Activated naive CD4-positive, alpha-beta T cell treated with anti-CD3 and anti-CD28 coated beads, Interleukin-2, amount 50 U/mL, for 72 hours (primary cell): ENCODE measurements around the gene MYH3. TPM values are rescaled to one million over a fixed set of nuclear protein-coding genes. Genes with fewer than 3 reads are reported as not detected.

Source experiments
- ATAC-seq, 2 donors: fragments of 150-1000 bp; cut with Tn5 transposase; 2 replicates each; pipeline ENCODE4 v1.10.0; 2021; ENCODE audit warnings: mild to moderate bottlenecking in 2 of 2, moderate library complexity in 2 of 2
- DNase-seq, 2 donors: peaks; one replicate each; pipeline ENCODE4 v3.0.0; 2021 to 2022; ENCODE audit warnings: low spot score in 2 of 2
- H3K27ac Mint-ChIP-seq, 2 donors: one replicate each; pipeline ENCODE4 v1.8.0; 2022; ENCODE audit warnings: mild to moderate bottlenecking in 2 of 2, mixed read lengths in 2 of 2
- H3K36me3 Mint-ChIP-seq, 2 donors: one replicate each; pipeline ENCODE4 v1.8.0; 2022; ENCODE audit warnings: mixed read lengths in 2 of 2
- H3K9me3 Mint-ChIP-seq, 2 donors: one replicate each; pipeline ENCODE4 v1.8.0; 2022; ENCODE audit warnings: mixed read lengths in 2 of 2
- total RNA-seq, 2 donors: library from RNA; stranded (reverse); gene quantifications; one replicate each; pipeline ENCODE4 v1.2.3, GENCODE V29; 2022

The MYH3 gene
- total RNA-seq, 2 donors from 2014 or later: 2.0 to 5.1 TPM

- Mint-ChIP-seq H3K9me3 (no peaks in the 10 kb centered on the region), H3K36me3 (no peaks in the 10 kb centered on the region), H3K27ac (no peak overlapping the region)
- ATAC-seq: peak in 1 of 2 donors; percentile 33
- no peak for DNase-seq
Observed at GRCh38 chr17:10605221-10605783, 51.8 kb downstream of the MYH3 start.

GRCh38 chr17:10604521-10604920, 52.6 kb downstream of the MYH3 start:
- Mint-ChIP-seq H3K27ac (no peak overlapping the region), H3K36me3 (no peaks in the 10 kb centered on the region), H3K9me3 (no peaks in the 10 kb centered on the region)
- DNase-seq: no peak
- ATAC-seq: no peak

- no peak for DNase-seq
- H3K36me3 Mint-ChIP-seq: no peaks in the 10 kb centered on the region
- no peaks in the 10 kb centered on the region for H3K9me3 Mint-ChIP-seq
Observed at GRCh38 chr17:10603931-10604330, 53.2 kb downstream of the MYH3 start.

GRCh38 chr17:10600571-10600970, 56.5 kb downstream of the MYH3 start:
- Mint-ChIP-seq H3K9me3 (no peaks in the 10 kb centered on the region), H3K36me3 (no peaks in the 10 kb centered on the region), H3K27ac (no peak overlapping the region)
- DNase-seq: no peak
- ATAC-seq: no peak

More at GRCh38 chr17:10603931-10604330, 53.2 kb downstream of the MYH3 start:
- no peak for ATAC-seq
- no peak overlapping the region for H3K27ac Mint-ChIP-seq

DNA sequence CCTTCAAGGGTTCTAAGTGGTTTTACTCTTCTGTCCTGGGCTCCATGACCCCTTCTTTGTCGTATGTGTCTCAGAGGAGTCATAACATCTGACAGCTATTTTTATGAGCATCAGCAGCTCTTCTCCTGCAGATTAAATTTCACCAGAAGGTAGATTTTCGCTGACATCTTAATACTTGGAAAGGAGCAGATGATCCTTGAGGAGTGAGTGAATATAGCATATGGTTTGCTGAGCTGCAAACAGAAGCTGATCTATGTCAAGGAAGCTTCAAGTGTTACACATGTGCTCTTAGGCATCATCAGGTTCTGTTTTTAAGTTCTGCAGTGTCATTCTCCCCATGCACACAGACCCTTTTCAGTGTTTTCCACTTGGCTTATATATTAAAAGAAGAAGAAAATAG, 58.5 kb downstream of the MYH3 start:
- H3K9me3 Mint-ChIP-seq: no peaks in the 10 kb centered on the region
- no peaks in the 10 kb centered on the region for H3K36me3 Mint-ChIP-seq
- no peak for ATAC-seq
- no peak for DNase-seq
- no peak overlapping the region for H3K27ac Mint-ChIP-seq

DNA sequence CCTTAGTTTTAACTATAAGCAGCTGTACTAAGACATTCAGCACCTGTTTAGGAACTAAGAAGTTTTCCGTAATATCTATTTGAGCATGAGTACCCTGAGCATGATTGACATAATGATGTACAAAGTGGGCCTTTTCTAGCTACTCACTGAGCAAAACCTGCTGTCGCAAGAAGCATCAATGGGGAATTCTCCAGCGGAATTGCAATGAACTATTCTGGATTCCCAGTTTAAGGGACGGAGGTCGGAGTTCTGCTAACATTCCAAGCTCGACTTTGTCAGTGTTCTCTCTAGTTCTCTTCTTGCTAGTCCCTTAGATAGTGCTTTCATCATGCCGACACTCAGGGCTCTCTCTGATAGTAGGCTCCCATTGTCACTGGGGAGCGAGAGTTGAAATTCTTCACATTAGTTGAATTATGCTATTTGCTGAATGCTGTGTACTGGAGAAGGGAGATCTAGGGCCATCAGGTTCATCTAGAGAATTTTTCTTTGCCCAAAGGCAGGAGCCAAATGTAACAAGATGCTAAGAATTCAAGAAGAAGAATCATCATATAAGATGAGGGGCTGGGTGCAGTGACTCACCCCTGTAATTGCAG, 67.5 kb downstream of the MYH3 start:
- H3K27ac Mint-ChIP-seq: no peak overlapping the region
- DNase-seq (no peak), ATAC-seq (no peak)
- no peaks in the 10 kb centered on the region for H3K9me3 Mint-ChIP-seq
- no peaks in the 10 kb centered on the region for H3K36me3 Mint-ChIP-seq

GRCh38 chr17:10585529-10585928, 71.6 kb downstream of the MYH3 start:
- no peak for ATAC-seq

DNA sequence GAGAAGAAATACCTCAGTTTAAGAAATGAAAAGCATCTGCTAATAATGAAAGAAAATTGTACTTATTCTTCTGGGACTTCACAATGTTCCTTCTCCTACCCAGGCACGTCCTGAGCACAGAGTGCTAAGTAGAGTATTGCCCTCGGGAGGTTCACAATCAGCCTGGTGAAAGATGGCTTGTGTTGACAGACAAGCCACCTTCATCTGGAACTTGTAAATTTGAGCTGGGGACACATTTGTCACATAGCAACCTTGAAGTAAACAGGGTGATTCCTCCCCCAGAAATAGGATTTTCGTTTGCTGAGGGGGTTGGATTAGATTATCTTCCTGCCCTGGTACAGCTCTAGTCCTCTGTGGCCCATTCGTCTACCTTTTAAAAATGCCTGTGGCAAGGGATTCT, 73.3 kb downstream of the MYH3 start:
- no peak for DNase-seq
- no peak for ATAC-seq
- no peaks in the 10 kb centered on the region for H3K9me3 Mint-ChIP-seq
- no peaks in the 10 kb centered on the region for H3K36me3 Mint-ChIP-seq
- H3K27ac Mint-ChIP-seq: no peak overlapping the region

More at GRCh38 chr17:10585529-10585928, 71.6 kb downstream of the MYH3 start:
- Mint-ChIP-seq H3K36me3 (no peaks in the 10 kb centered on the region), H3K9me3 (no peaks in the 10 kb centered on the region), H3K27ac (no peak overlapping the region)
- DNase-seq: no peak

- no peak for ATAC-seq
- Mint-ChIP-seq H3K9me3 (no peaks in the 10 kb centered on the region), H3K27ac (no peak overlapping the region), H3K36me3 (no peaks in the 10 kb centered on the region)
- no peak for DNase-seq
Observed at GRCh38 chr17:10579270-10579669, 77.8 kb downstream of the MYH3 start.

Other genes with a start within 250 kb of the MYH3 start
- not detected for gene MYH8, start 235.4 kb downstream of the MYH3 start, total RNA-seq
- not detected for gene MYH4, start 187.8 kb downstream of the MYH3 start, total RNA-seq
- not detected for gene MYH1, start 138.8 kb downstream of the MYH3 start, total RNA-seq
- not detected for gene MYH2, start 107.7 kb downstream of the MYH3 start, total RNA-seq
- 10 to 100 TPM; 28.1 to 36.3 TPM for gene SCO1, start 40.2 kb upstream of the MYH3 start, total RNA-seq
- 10 to 100 TPM; 10.0 to 11.5 TPM for gene ADPRM, start 40.3 kb upstream of the MYH3 start, total RNA-seq
- 1 to 10 TPM in 1 of 2 donors, under 1 TPM in 1; 0.09 to 1.7 TPM for gene TMEM220, start 72.7 kb upstream of the MYH3 start, total RNA-seq
- gene TMEM238L, start 146.8 kb upstream of the MYH3 start, total RNA-seq: not detected
- not detected for gene PIRT, start 180.8 kb upstream of the MYH3 start, total RNA-seq